Uterus (tissue), 2 donors: Measurements from ENCODE around the gene C16orf87.
"Not testable (repeated sequence)": the region's sequence is repeated elsewhere in the genome, so short reads cannot be mapped to it uniquely, and the experiment has no call there.

Experiments used
- POLR2A ChIP-seq, 2 donors: fragments of 450-650 bp; IDR thresholded peaks; one replicate each; pipeline ENCODE4 v1.6.1; 2016; ENCODE audit warnings: antibody characterized with exemption in 2 of 2, mild to moderate bottlenecking in 1 of 2, moderate library complexity in 1 of 2
- TF ChIP-seq, protein P1 (sequence below), 4 experiments: fragments of 200-600 bp in 2 of 4; fragments of 450-650 bp in 2 of 4; sonication (generic) in 2 of 4; IDR thresholded peaks; one replicate each; pipeline ENCODE4 v1.5.1; 2016 to 2019; ENCODE audit warnings: antibody characterized with exemption in 4 of 4, mild to moderate bottlenecking in 2 of 4, moderate library complexity in 1 of 4

DNA sequence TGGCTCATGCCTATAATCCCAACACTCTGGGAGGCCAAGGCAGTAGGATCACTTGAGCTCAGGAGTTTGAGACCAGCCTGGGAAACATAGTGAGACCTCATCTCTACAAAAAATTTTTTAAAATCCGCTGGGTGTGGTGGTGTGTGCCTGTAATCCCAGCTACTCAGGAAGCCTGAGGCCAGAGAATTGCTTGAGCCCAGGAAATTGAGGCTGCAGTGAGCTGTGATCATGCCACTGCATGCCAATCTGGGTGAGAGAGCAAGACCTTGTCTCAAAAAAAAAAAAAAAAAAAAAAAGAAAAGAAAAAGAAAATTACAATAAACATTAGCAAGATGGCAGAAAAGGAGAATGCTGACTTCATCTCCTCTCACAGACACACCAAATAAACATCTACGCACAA is 46.4 kb downstream of the C16orf87 start:
- TF ChIP-seq POLR2A (IDR thresholded peaks at IDR 0.05), result not testable (repeated sequence)
- TF ChIP-seq, protein P1, sequence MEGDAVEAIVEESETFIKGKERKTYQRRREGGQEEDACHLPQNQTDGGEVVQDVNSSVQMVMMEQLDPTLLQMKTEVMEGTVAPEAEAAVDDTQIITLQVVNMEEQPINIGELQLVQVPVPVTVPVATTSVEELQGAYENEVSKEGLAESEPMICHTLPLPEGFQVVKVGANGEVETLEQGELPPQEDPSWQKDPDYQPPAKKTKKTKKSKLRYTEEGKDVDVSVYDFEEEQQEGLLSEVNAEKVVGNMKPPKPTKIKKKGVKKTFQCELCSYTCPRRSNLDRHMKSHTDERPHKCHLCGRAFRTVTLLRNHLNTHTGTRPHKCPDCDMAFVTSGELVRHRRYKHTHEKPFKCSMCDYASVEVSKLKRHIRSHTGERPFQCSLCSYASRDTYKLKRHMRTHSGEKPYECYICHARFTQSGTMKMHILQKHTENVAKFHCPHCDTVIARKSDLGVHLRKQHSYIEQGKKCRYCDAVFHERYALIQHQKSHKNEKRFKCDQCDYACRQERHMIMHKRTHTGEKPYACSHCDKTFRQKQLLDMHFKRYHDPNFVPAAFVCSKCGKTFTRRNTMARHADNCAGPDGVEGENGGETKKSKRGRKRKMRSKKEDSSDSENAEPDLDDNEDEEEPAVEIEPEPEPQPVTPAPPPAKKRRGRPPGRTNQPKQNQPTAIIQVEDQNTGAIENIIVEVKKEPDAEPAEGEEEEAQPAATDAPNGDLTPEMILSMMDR (IDR thresholded peaks at IDR 0.05), result not testable (repeated sequence)
